Dermis microvascular lymphatic vessel endothelial cell (primary cell): Measurements from ENCODE around the gene DIAPH1. TPM values are rescaled to one million over a fixed set of nuclear protein-coding genes. Genes with fewer than 3 reads are reported as not detected.
"Not testable (repeated sequence)": the region's sequence is repeated elsewhere in the genome, so short reads cannot be mapped to it uniquely, and the experiment has no call there.

Source experiments
- DNase-seq, 2 donors: peaks; one replicate each; pipeline versions ENCODE4 v3.0.0 to v3.0.0-alpha.2; 2010; ENCODE audit warnings: low read depth in 2 of 2
- total RNA-seq: library from RNA; depleted of rRNA; stranded (reverse); fragments of >200 nt; gene quantifications from 2 replicates; pipeline ENCODE4 v1.2.1, GENCODE V29; 2014

The DIAPH1 gene
- total RNA-seq, 1 donor from 2014 or later, result 41.1 TPM

DNA sequence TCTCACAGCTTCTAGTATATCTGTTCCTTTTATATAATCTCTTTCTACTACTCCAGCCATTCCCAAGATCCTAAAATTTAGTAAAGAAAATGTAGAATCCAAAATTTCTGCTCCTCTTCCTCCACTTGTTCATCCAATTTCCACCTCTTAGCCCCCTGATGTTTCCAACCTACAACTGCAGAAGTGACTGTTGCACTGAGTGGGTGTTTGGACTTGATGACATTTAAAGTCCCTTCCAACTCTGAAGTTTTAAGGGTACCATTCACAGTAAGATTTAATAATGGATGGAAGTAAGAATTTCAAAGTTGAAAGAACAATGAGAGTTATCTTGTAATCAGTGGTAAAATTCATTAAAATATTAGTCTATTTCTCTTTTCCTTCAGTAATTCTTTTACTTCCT is 5.5 kb downstream of the DIAPH1 start:
- DNase-seq, result no peak

- DNase-seq, result no peak
These were observed 7.5 kb downstream of the DIAPH1 start for GRCh38 chr5:141611289-141611688.

DNA sequence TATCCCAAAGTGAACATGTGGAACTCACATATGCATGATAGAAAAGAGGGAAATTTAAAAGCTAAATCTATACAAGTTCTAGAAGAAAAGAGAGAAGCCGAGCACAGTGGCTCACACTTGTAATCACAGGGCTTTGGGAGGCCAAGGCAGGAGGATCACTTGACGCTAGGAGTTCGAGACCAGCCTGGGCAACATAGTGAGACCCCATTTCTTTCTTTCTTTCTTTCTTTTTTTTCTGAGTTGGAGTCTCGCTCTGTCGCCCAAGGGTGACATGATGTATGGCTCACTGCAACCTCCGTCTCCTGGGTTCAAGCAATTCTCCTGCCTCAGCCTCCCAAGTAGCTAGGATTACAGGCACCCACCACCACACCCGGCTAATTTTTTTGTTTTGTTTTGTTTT is 8.9 kb downstream of the DIAPH1 start:
- DNase-seq, result not testable (repeated sequence)

DNA sequence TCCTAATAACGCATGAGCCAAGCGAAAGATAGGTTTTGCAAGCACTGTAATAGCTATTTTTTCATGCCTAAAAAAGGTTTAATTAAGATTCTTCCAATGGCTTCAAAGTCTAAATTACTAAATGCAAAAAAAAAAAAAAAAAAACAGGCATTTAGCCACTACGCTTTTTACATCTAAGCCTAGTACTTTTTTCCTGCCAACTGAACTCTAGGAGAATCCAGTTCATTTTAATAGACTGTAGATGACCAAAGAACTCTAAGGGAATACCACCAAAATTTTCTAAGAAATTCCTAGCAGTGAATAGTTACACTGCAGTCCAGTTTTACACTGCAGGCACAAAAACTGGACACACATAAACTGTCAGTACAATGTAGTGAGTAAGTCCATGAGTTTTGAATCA is 9.8 kb downstream of the DIAPH1 start:
- DNase-seq, result no peak

DNA sequence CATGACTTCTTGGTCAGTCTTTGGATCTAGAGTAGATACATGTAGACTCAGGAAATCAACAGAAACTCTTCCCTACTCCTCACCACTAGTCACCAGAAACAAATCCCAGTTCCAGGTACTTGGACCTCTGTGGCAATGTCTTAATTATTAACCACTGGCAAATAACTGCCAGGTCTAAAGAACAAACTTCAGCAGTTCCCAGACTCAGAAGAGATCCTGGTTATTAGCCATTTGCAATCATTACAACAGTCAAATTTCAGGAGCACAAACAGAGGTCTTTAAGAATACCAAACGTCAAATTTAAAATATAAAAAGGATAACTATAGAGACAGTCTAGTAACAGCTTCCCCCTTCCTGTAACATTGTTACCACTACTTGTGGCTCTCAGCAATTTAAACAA is 10.2 kb downstream of the DIAPH1 start:
- no peak for DNase-seq

GRCh38 chr5:141608046-141608445 is 10.8 kb downstream of the DIAPH1 start:
- DNase-seq, result no peak

- peak in 1 of 2 donors; percentile 78 for DNase-seq
These were observed 13.1 kb downstream of the DIAPH1 start for GRCh38 chr5:141605523-141606277.

DNA sequence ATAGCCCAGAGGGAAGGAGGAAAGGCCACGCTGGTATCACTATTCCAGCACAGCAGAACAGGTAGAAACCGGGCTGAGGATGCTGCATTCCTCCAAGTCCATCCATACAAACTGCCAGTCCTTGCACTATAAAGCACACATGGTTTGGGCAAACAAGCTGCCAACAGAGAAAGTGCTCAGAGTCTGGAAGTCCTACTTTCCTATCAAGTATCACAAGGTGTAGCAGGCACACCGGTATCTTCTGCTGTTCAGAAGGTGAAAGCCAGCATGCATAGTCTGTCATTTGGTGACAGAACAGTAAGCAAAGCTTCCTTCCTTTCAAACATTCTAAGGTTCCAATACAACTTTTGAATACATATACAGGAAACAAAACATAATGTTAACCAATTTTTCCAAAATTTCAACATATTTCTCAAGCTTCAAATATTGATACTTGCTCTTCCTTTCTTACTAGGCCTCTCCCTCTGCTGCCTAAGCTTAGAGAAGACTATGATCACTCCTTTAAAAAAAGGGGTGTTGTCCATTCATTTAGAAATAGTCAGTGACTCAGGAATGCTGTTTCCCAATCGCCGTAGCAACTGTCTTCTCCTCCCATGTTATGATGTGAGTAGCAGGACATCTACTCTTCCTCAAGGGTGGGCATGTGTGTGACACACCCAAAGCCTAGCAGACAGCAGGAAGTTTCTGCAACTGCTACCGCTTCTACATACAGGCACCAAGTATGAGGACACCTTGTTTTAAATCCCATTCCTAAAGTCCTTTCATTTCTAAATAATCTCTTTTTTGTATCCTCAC is 14.7 kb downstream of the DIAPH1 start:
- peak; percentile 9 to 72 for DNase-seq

DNA sequence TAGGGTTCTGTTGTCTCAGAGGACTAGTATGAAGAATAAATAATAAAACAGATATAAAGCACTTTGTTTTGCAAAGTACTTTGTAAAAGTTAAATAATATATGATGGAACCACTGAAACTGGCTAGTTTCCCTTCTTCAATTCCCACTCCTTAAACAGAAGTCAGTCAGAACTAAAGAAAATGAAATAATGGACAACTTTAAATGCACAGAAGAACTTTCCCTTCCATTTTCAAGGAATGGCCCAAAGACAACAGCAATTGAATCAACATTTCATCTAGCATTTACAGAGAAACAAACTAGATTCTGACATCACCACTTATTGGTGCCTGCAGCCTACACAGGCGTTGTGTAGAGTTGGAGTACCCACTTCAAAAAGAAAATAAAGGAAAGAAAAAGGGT is 16.2 kb downstream of the DIAPH1 start:
- DNase-seq, result no peak

DNA sequence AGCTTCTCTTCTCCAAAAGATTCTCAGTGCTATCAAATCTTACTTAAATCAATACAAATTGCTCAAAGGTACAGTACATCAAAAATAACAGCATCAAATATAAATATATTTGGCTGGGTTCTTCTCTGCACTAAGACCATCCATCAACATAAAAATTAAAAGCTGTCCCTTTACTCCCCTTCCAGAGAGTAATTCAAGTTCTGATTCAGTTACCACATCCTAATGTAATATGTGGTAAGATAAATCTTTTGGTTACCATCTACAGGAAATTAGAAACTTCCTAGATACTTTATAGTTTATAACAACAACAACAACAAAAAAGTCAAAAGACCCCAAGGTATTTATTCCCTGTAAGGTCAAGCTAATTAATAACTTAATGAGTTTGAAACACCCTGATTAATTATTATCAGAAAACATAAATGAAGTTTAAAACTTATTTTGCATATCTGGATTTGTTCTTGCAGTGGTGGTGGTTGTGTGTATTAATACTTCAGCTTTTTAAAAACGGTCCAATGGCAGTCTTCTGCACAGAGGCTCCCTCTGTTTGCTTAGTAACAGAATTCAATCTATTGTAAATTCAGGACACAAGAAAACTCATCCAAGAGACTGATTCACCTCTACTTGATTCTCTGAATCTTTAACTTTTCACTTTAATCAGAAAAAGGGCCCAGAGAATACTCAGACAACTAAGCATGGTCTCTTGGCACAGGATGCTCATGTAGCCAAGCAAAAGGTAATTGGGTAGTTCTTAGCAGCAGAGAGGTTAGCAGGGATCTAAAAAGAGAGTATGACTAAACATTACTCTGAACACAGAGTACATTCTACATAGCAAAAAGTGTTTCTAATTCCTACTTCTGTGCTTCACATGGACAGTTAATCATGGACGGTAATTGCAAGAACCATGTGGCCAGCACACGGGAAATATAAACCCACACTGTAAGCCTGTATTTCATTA is 20.1 kb downstream of the DIAPH1 start:
- no peak for DNase-seq

GRCh38 chr5:141597814-141598213 is 21.0 kb downstream of the DIAPH1 start:
- no peak for DNase-seq

- peak in 1 of 2 donors; percentile 7 for DNase-seq
These were observed 21.4 kb downstream of the DIAPH1 start for GRCh38 chr5:141597394-141597793.

DNA sequence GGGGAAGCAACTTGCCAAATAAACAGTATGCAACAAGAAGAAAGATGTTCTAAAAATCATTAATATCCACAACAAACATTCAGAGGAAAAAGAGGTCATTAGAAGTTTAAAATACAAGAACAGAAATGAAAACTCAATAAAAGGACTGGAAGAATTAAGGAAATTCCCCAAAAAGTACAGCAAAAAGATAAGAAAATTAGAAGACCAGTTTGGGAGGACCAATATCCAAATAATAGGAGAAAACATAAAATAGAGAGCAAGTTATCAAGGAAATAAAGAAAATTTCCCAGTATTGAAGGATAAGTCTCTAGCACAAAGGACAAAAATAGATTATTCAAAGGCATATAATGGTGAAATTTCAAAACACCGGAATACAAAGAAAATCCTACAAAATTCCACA is 21.9 kb downstream of the DIAPH1 start:
- no peak for DNase-seq

DNA sequence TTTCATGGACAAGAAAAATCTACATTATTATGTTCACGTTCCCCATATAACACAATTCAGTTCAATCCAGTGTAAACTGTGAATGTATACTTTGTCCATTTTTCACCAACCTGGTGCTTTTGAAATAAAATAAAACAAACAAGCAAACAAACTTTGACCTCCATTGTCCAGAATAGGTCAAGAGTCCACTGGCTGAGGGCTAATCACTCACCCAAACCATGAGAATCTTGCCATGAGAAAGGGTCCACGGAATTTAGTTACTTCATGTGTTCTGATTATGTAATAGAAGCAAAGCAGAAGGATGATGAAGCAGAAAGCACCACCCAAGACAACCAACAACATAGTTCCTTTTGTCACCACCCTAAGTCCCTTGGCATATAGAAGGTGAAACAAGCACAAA is 28.7 kb downstream of the DIAPH1 start:
- DNase-seq, result no peak

GRCh38 chr5:141586246-141586645 is 32.6 kb downstream of the DIAPH1 start:
- no peak for DNase-seq

- DNase-seq, result no peak
These were observed 33.2 kb downstream of the DIAPH1 start for GRCh38 chr5:141585594-141585993.

- no peak for DNase-seq
These were observed 44.7 kb downstream of the DIAPH1 start for GRCh38 chr5:141574122-141574510.

DNA sequence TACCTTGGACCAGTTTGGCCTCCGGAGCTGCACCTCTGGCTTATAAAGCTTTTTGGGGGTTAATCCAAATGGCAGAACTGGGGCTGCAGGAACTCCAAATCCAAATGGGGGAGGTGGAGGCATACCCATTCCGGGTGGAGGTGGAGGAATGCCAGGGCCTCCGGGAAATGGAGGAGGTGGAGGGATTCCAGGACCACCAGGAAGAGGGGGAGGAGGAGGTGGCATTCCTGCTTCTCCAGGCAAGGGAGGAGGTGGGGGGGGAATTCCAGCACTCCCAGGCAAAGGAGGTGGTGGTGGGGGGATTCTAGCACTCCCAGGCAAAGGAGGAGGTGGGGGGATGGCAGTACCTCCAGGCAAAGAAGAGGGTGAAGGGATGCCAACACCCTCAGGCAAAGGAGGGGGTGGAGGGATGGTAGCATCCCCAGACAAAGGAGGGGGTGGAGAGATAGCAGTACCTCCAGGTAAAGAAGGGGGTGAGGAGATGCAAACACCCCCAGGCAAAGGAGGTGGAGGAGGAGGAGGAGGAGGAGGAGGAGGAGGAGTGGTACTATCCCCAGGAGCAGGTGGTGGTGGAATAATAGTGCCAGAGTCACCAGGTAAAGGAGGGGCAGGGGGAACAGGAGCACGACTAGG is 45.2 kb downstream of the DIAPH1 start:
- DNase-seq, result no peak

DNA sequence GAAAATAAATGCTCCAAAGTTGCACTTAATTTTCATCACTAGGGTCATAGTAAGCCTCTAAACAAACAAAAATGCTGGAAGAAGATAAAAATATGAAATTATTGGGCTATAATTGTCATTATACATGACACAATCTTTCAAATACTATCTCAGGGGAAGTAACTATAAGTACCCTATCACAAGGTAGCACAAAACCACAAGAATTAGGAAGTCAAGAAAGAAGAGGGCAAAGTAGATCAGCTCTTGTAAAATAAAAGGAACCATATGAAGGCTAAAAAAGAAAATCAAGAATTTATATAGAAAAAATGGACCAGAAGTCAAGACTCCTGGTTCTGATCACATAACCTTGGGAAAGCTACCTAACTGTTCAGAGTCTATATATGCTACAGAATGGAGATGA is 48.1 kb downstream of the DIAPH1 start:
- no peak for DNase-seq

DNA sequence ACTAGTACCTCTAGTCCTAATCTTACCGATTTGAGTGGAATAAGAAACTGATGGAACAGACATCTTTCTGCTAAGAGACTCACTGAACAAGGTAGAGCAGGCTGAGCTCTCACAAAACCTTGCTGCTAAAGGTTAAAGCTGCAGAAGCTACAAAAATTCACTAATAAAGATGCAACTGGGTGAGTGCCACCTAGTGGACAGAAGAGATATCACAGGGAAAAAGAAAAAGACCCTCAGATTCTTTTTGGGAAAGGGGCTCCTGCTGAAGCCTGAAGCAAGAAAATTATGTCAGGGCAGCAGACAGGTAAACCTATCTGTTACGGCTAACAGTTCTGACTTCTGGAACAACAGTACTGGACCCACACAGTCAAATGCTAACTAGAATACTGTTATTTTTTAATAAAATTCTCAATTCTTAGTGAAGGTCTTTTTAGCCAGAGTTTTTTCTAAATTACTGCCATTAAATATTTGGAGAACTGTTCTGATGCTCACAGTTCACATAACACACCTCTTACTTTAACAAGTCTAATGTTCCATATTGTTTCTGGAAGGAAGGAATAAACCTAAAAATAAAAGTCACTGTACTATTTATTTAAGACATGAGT is 51.2 kb downstream of the DIAPH1 start:
- DNase-seq, result no peak
